HUES6 (cell line): Measurements from ENCODE around the gene ZC3HAV1.

Experiments
- H3K27ac ChIP-seq: 2 replicates; pipeline ENCODE4 v1.7.0; 2013; ENCODE audit warnings: low read depth, mild to moderate bottlenecking, low read length, inconsistent platforms
- H3K27me3 ChIP-seq: 2 replicates; pipeline ENCODE4 v1.6.1; 2013; ENCODE audit warnings: low read length; ENCODE audit not compliant: control insufficient read depth, insufficient read depth
- H3K36me3 ChIP-seq: 2 replicates; pipeline ENCODE4 v1.6.1; 2013; ENCODE audit warnings: low read length; ENCODE audit not compliant: control insufficient read depth, insufficient read depth
- H3K4me1 ChIP-seq: 2 replicates; pipeline ENCODE4 v1.6.1; 2013; ENCODE audit warnings: low read length; ENCODE audit not compliant: control insufficient read depth, insufficient read depth
- H3K4me3 ChIP-seq: 2 replicates; pipeline ENCODE4 v1.5.1; 2013; ENCODE audit warnings: low read depth, low read length
- H3K9ac ChIP-seq: one replicate; pipeline ENCODE4 v1.6.1; 2013; ENCODE audit warnings: mild to moderate bottlenecking, low read length
- H3K9me3 ChIP-seq: 2 replicates; pipeline ENCODE4 v1.6.1; 2013; ENCODE audit warnings: low read depth, low read length; ENCODE audit not compliant: control insufficient read depth, insufficient read depth

ZC3HAV1 gene

GRCh38 chr7:139051655-139052054 is 57.9 kb downstream of the ZC3HAV1 start:
- Histone ChIP-seq H3K36me3 (peaks cover 79% of the 10 kb centered on the region), H3K9me3 (no peaks in the 10 kb centered on the region), H3K27me3 (no peaks in the 10 kb centered on the region), H3K4me3 (no peak overlapping the region), H3K9ac (no peak overlapping the region), H3K27ac (no peak overlapping the region), H3K4me1 (no peaks in the 10 kb centered on the region)

DNA sequence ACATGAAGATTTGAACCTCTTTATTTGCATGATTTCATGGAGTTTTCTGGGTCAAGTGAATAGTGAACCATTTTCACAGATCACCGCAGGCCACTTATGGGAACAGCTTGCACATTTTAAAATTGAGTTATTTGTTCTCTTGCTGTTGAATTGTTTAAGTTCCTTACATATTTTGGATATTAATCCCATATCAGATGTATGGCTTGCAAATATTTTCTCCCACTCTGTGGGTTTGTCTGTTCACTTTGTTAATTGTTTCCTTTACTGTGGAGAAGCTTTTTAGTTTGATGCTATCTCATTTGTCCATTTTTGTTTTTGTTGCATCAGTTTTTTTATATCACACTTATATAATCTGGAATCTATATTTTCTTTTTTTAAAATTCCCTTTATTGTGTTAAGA is 59.6 kb downstream of the ZC3HAV1 start:
- Histone ChIP-seq H3K9ac (no peak overlapping the region), H3K27ac (no peak overlapping the region), H3K9me3 (no peaks in the 10 kb centered on the region), H3K4me1 (no peaks in the 10 kb centered on the region; the same call in 1 of the 2 replicates), H3K27me3 (no peaks in the 10 kb centered on the region), H3K4me3 (no peak overlapping the region), H3K36me3 (peaks cover 82% of the 10 kb centered on the region)

DNA sequence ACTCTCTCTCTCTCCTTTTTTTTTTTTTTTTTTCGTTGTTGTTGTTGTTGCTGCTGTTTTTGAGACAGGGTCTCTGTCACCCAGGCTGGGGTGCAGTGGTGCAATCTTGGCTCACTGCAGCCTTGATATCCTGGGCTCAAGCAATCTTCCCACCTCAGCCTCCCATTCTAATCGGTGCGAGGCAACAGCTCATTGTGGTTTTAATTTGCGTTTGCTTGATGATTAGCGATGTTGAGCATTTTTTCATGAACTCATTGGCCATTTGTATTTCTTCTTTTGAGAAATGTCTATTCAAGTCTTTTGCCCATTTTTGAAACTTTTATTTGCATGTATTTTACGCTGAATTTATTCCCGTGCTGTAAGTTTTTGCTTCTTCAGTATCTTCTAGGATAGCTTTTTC is 60.4 kb downstream of the ZC3HAV1 start:
- Histone ChIP-seq H3K36me3 (peaks cover 80% of the 10 kb centered on the region), H3K9ac (no peak overlapping the region), H3K4me1 (no peaks in the 10 kb centered on the region; the same call in 1 of the 2 replicates), H3K4me3 (no peak overlapping the region), H3K27me3 (no peaks in the 10 kb centered on the region), H3K9me3 (no peaks in the 10 kb centered on the region), H3K27ac (no peak overlapping the region)

- no peak overlapping the region for H3K4me3 ChIP-seq
- peaks cover 68% of the 10 kb centered on the region for H3K36me3 ChIP-seq
- no peaks in the 10 kb centered on the region; the same call in 1 of the 2 replicates for H3K4me1 ChIP-seq
Measured at GRCh38 chr7:139047970-139048369, 61.5 kb downstream of the ZC3HAV1 start.

DNA sequence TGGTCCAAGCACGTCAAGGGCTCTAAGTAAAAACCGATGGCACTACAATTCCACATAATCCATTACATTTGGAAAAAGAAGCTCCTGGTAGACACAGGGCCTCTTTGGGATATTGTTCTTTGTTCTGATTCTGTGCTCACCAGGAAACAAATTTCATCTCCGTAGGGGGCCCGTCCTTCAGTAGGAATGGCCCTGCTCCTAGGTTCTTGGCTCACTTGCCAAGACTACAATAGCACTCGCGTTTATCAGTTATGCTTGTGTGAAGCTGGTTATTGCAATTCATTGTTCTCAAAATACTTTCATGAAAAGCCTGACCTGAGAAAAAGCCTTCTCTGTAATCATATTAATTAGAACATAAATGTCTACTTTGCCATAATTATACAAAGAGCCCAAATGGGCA is 63.4 kb downstream of the ZC3HAV1 start:
- H3K36me3 ChIP-seq = peaks cover 58% of the 10 kb centered on the region
- H3K27me3 ChIP-seq = no peaks in the 10 kb centered on the region
- H3K4me3 ChIP-seq = no peak overlapping the region
- no peak overlapping the region for H3K27ac ChIP-seq
- H3K9me3 ChIP-seq = no peaks in the 10 kb centered on the region
- H3K9ac ChIP-seq = no peak overlapping the region
- H3K4me1 ChIP-seq = no peaks in the 10 kb centered on the region; the same call in 1 of the 2 replicates

More at GRCh38 chr7:139047970-139048369, 61.5 kb downstream of the ZC3HAV1 start:
- Histone ChIP-seq H3K9me3 (no peaks in the 10 kb centered on the region), H3K27me3 (no peaks in the 10 kb centered on the region), H3K9ac (no peak overlapping the region), H3K27ac (no peak overlapping the region)

- no peaks in the 10 kb centered on the region; the same call in 1 of the 2 replicates for H3K4me1 ChIP-seq
- no peak overlapping the region for H3K9ac ChIP-seq
- no peak overlapping the region for H3K4me3 ChIP-seq
- no peak overlapping the region for H3K27ac ChIP-seq
- H3K27me3 ChIP-seq = no peaks in the 10 kb centered on the region
- H3K36me3 ChIP-seq = peaks cover 50% of the 10 kb centered on the region
- H3K9me3 ChIP-seq = no peaks in the 10 kb centered on the region
Measured at GRCh38 chr7:139044813-139045794, 64.4 kb downstream of the ZC3HAV1 start.

- no peak overlapping the region for H3K27ac ChIP-seq
- H3K9me3 ChIP-seq = no peaks in the 10 kb centered on the region
- H3K4me3 ChIP-seq = no peak overlapping the region
- no peaks in the 10 kb centered on the region for H3K27me3 ChIP-seq
- no peak overlapping the region for H3K9ac ChIP-seq
- H3K36me3 ChIP-seq = peaks cover 40% of the 10 kb centered on the region
- no peaks in the 10 kb centered on the region; the same call in 1 of the 2 replicates for H3K4me1 ChIP-seq
Measured at GRCh38 chr7:139043823-139044812, 65.4 kb downstream of the ZC3HAV1 start.

DNA sequence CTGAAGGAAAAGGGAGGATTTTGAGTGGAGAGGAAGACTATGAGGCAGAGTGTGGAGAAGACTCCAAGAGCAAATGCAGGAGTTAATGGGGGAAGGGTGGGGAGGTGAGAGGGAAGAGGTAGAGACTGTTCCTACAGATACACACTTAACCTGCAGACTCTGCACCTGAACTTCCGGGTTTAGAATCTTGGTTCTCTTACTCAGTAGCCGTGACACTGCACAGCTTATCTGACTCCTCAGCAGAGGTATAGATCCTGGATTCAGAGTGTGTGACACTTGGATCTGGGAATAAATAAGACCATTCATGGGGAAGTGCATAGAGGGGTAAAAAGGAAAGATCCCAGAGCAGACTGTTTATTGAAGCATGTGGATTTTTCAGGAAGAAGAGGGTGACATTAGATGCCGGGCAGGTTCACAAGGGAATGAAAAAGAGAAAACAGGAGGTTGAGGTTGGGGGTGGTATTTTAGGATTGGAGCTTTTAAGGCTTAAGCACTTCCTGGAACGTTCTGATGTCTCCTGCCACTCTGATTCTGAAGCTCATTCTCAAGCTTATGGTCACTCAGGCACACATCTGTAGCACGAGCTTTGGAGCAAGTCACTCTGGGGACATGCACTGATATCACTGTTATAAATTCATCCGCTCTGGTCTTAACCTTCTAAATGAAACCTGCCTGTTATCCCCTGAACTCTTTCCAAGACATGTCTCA is 68.0 kb downstream of the ZC3HAV1 start:
- Histone ChIP-seq H3K36me3 (peaks cover 20% of the 10 kb centered on the region), H3K4me3 (no peak overlapping the region), H3K9me3 (no peaks in the 10 kb centered on the region), H3K27me3 (no peaks in the 10 kb centered on the region), H3K9ac (no peak overlapping the region), H3K27ac (no peak overlapping the region), H3K4me1 (peaks cover 10% of the 10 kb centered on the region)

GRCh38 chr7:139038691-139039090 is 70.8 kb downstream of the ZC3HAV1 start:
- no peaks in the 10 kb centered on the region for H3K27me3 ChIP-seq
- no peaks in the 10 kb centered on the region for H3K9me3 ChIP-seq
- no peak overlapping the region for H3K4me3 ChIP-seq
- no peak overlapping the region for H3K9ac ChIP-seq
- H3K4me1 ChIP-seq = peaks cover 13% of the 10 kb centered on the region
- H3K27ac ChIP-seq = no peak overlapping the region
- no peaks in the 10 kb centered on the region for H3K36me3 ChIP-seq

GRCh38 chr7:139036901-139037300 is 72.6 kb downstream of the ZC3HAV1 start:
- H3K27ac ChIP-seq = no peak overlapping the region
- H3K4me3 ChIP-seq = no peak overlapping the region
- no peak overlapping the region for H3K9ac ChIP-seq

More at GRCh38 chr7:139036901-139037300, 72.6 kb downstream of the ZC3HAV1 start:
- Histone ChIP-seq H3K36me3 (peaks cover 2% of the 10 kb centered on the region; the same call in 1 of the 2 replicates), H3K4me1 (peaks cover 13% of the 10 kb centered on the region), H3K27me3 (no peaks in the 10 kb centered on the region), H3K9me3 (no peaks in the 10 kb centered on the region)
